Neural progenitor cell (in vitro differentiated cells): ENCODE measurements around the gene TRMT44. TPM values are rescaled to one million over a fixed set of nuclear protein-coding genes. Genes with fewer than 3 reads are reported as not detected.

Source experiments
- DNase-seq: peaks from one replicate; pipeline ENCODE4 v3.0.0-alpha.2; 2016; ENCODE audit warnings: low spot score
- H2AFZ ChIP-seq: fragments of 200-600 bp; sonication (generic); replicated peaks from 2 replicates; pipeline ENCODE4 v1.6.1; 2016; ENCODE audit warnings: antibody characterized with exemption
- H3F3A ChIP-seq: fragments of 200-600 bp; sonication (generic); 2 replicates; pipeline ENCODE4 v1.6.1; 2016; ENCODE audit warnings: antibody characterized with exemption, low read depth
- H3K27ac ChIP-seq: fragments of 200-600 bp; sonication (generic); 2 replicates; pipeline ENCODE4 v1.5.1; 2016; ENCODE audit warnings: mild to moderate bottlenecking
- H3K27me3 ChIP-seq: fragments of 200-600 bp; sonication (generic); 2 replicates; pipeline ENCODE4 v1.6.1; 2016; ENCODE audit warnings: mild to moderate bottlenecking, moderate library complexity
- H3K36me3 ChIP-seq: fragments of 200-600 bp; sonication (generic); 2 replicates; pipeline ENCODE4 v1.5.1; 2016
- H3K4me1 ChIP-seq: fragments of 200-600 bp; sonication (generic); 2 replicates; pipeline ENCODE4 v1.6.1; 2016; ENCODE audit warnings: mixed run types
- H3K4me2 ChIP-seq: fragments of 200-600 bp; sonication (generic); 2 replicates; pipeline ENCODE4 v1.6.1; 2016
- H3K4me3 ChIP-seq: fragments of 200-600 bp; sonication (generic); 2 replicates; pipeline ENCODE4 v1.5.1; 2016
- H3K79me2 ChIP-seq: fragments of 200-600 bp; sonication (generic); 2 replicates; pipeline ENCODE4 v1.6.1; 2016; ENCODE audit warnings: low read depth
- H3K9ac ChIP-seq: fragments of 200-600 bp; sonication (generic); 2 replicates; pipeline ENCODE4 v1.6.1; 2016
- H3K9me3 ChIP-seq: fragments of 200-600 bp; sonication (generic); 2 replicates; pipeline ENCODE4 v1.5.1; 2016; ENCODE audit warnings: low read depth
- H4K20me1 ChIP-seq: fragments of 200-600 bp; sonication (generic); 2 replicates; pipeline ENCODE4 v1.6.1; 2016; ENCODE audit warnings: low read depth
- H3K27ac Mint-ChIP-seq: 3 replicates; pipeline ENCODE4 v1.8.0; 2021; ENCODE audit warnings: mixed read lengths
- H3K27me3 Mint-ChIP-seq: 2 replicates; pipeline ENCODE4 v1.8.0; 2022; ENCODE audit warnings: low read depth, mild to moderate bottlenecking, inconsistent platforms, moderate library complexity, mixed read lengths; ENCODE audit not compliant: insufficient read depth
- H3K36me3 Mint-ChIP-seq: 3 replicates; pipeline ENCODE4 v1.8.0; 2021; ENCODE audit warnings: mixed read lengths
- H3K4me1 Mint-ChIP-seq: 3 replicates; pipeline ENCODE4 v1.8.0; 2021; ENCODE audit warnings: mixed read lengths
- H3K4me3 Mint-ChIP-seq: 3 replicates; pipeline ENCODE4 v1.8.0; 2021; ENCODE audit warnings: mild to moderate bottlenecking, moderate library complexity, mixed read lengths
- H3K9me3 Mint-ChIP-seq: 3 replicates; pipeline ENCODE4 v1.8.0; 2020; ENCODE audit warnings: mixed read lengths
- EZH2 ChIP-seq: fragments of 200-600 bp; sonication (generic); IDR thresholded peaks from 2 replicates; pipeline ENCODE4 v1.6.1; 2017; ENCODE audit warnings: antibody characterized with exemption, mild to moderate bottlenecking, moderate library complexity
- EZH2phosphoT487 ChIP-seq: fragments of 200-600 bp; sonication (generic); IDR thresholded peaks from 2 replicates; pipeline ENCODE4 v1.6.1; 2017; ENCODE audit warnings: antibody characterized with exemption
- total RNA-seq: library from RNA; depleted of rRNA; stranded (reverse); fragments of >200 nt; gene quantifications from 2 replicates; pipeline ENCODE4 v1.2.3, GENCODE V29; 2015; ENCODE audit warnings: low replicate concordance
- TF ChIP-seq, protein P1 (sequence below): fragments of 200-600 bp; sonication (generic); IDR thresholded peaks from 2 replicates; pipeline ENCODE4 v1.5.1; 2017; ENCODE audit warnings: antibody characterized with exemption, mild to moderate bottlenecking

TRMT44 gene
- total RNA-seq, 1 donor from 2014 or later, result 19.9 TPM

DNA sequence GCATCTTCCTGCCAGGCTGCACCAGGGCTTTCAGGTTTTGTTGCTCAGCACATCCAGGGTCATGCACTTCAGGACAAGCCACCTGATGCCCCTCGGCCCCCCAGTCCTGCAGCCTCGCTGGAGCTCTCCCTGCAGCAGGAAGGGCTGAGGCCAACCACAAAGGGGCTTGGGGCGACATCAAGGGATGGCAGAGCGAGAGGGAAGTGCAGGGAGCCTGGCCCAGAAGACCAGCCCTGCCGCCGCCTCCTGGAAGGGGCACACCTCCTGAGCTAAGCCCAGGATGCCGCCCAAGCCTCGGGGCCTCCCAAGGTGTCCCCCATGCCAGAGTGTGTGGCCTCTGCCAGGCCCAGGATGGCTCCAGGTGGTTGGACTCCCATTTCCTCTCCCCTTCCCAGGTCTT is 37.1 kb downstream of the TRMT44 start:
- no peak overlapping the region for H3K4me3 Mint-ChIP-seq
- TF ChIP-seq EZH2 (no peak), EZH2phosphoT487 (no peak)
- TF ChIP-seq, protein P1, sequence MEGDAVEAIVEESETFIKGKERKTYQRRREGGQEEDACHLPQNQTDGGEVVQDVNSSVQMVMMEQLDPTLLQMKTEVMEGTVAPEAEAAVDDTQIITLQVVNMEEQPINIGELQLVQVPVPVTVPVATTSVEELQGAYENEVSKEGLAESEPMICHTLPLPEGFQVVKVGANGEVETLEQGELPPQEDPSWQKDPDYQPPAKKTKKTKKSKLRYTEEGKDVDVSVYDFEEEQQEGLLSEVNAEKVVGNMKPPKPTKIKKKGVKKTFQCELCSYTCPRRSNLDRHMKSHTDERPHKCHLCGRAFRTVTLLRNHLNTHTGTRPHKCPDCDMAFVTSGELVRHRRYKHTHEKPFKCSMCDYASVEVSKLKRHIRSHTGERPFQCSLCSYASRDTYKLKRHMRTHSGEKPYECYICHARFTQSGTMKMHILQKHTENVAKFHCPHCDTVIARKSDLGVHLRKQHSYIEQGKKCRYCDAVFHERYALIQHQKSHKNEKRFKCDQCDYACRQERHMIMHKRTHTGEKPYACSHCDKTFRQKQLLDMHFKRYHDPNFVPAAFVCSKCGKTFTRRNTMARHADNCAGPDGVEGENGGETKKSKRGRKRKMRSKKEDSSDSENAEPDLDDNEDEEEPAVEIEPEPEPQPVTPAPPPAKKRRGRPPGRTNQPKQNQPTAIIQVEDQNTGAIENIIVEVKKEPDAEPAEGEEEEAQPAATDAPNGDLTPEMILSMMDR, result no peak

DNA sequence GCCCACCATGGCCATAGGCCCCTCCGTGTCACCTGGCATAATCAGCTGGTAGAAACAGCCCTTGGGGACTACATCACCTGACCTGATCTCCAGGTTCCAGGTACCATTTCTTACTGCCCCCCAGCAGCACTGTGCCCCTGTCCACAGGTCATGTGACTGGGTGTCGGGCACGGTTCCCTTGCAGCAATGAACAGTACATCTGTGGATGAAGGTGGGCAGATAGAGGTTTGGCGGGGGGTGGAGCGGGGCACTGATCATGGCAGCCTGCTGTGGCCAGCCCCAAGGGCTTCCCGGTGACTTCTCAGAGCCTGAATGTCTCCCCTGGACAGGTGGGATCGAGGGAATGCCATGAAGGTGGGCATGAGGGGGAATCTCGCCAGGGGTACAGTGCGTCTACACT is 37.8 kb downstream of the TRMT44 start:
- no peak overlapping the region for H2AFZ ChIP-seq
- H3K27ac Mint-ChIP-seq, result no peak overlapping the region

More for the DNA sequence above, 37.1 kb downstream of the TRMT44 start:
- no peak for DNase-seq
- Histone ChIP-seq H3F3A (no peaks in the 10 kb centered on the region), H3K9ac (no peak overlapping the region), H3K4me1 (peaks cover 8% of the 10 kb centered on the region), H3K27me3 (no peaks in the 10 kb centered on the region), H3K4me3 (no peak overlapping the region), H3K36me3 (no peaks in the 10 kb centered on the region), H3K4me2 (no peak overlapping the region), H3K27ac (no peak overlapping the region), H4K20me1 (no peaks in the 10 kb centered on the region), H3K9me3 (no peaks in the 10 kb centered on the region), H2AFZ (no peak overlapping the region), H3K79me2 (no peaks in the 10 kb centered on the region)
- H3K27me3 Mint-ChIP-seq, result peaks cover 5% of the 10 kb centered on the region
- peaks cover 24% of the 10 kb centered on the region for H3K4me1 Mint-ChIP-seq
- no peak overlapping the region for H3K27ac Mint-ChIP-seq
- H3K9me3 Mint-ChIP-seq, result no peaks in the 10 kb centered on the region
- peaks cover 7% of the 10 kb centered on the region for H3K36me3 Mint-ChIP-seq

DNA sequence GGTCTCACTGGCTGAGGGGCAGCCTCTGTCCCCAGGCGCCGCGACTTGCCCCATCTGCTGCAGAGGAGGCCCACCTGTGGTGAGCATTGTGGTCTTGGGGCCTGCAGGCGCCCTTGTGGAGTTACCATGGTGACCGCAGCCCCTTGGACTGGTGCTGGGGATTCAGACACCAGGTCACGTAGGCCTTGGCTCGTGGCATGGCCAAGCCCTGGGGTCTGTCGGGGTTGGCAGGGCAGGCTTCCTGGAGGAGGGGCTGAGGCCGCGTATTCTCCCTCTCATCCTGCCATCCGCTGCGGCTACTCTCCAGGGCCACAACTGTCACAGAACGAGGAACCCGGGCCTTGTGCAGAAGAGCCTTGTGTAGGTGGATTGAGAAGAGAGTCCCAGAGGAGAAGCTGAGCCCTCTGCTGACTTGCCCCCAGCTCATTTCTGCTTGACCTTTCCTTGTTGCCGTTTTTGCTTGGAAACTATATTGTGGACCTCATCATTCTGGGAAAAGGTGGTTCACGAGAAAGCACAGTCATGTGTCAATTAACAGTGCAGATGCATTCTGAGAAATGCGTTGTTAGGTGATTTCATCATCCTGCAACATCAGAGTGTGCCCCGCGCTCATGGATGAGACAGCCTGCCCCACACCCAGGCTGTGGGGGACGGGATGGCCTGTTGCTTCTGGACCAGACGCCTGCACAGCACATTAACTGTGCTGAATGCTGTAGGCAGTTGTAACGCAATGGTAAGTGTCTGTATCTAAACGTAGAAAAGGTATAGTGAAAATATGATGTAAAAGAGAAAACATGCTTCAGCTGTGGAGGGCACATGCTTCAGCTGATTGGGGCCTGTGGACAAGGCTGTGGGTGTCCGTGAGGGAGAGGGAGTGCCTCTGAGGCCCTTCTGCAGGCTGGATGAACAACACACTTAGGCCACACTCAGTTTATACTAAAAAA is 38.5 kb downstream of the TRMT44 start:
- H3K27ac Mint-ChIP-seq, result peak overlapping the region; percentile 66
- H3K36me3 Mint-ChIP-seq, result peaks cover 7% of the 10 kb centered on the region
- peak; percentile 42 for DNase-seq

More for the DNA sequence above, 37.8 kb downstream of the TRMT44 start:
- H3K36me3 Mint-ChIP-seq, result peaks cover 7% of the 10 kb centered on the region
- Histone ChIP-seq H3K4me2 (no peak overlapping the region), H3K9me3 (no peaks in the 10 kb centered on the region), H3K4me3 (no peak overlapping the region), H3F3A (no peaks in the 10 kb centered on the region), H3K27ac (no peak overlapping the region), H3K27me3 (no peaks in the 10 kb centered on the region), H3K79me2 (no peaks in the 10 kb centered on the region), H3K36me3 (no peaks in the 10 kb centered on the region), H4K20me1 (no peaks in the 10 kb centered on the region), H3K9ac (no peak overlapping the region), H3K4me1 (peaks cover 8% of the 10 kb centered on the region)
- H3K27me3 Mint-ChIP-seq, result peaks cover 4% of the 10 kb centered on the region
- no peaks in the 10 kb centered on the region for H3K9me3 Mint-ChIP-seq
- no peak overlapping the region for H3K4me3 Mint-ChIP-seq
- no peak for DNase-seq
- TF ChIP-seq EZH2 (no peak), EZH2phosphoT487 (no peak)
- TF ChIP-seq, protein P1, result no peak
- peaks cover 17% of the 10 kb centered on the region for H3K4me1 Mint-ChIP-seq

More for the DNA sequence above, 38.5 kb downstream of the TRMT44 start:
- Histone ChIP-seq H2AFZ (no peak overlapping the region), H3K4me2 (no peak overlapping the region), H3K4me1 (peaks cover 8% of the 10 kb centered on the region), H3K27me3 (no peaks in the 10 kb centered on the region), H3K9ac (no peak overlapping the region), H3K9me3 (no peaks in the 10 kb centered on the region), H4K20me1 (no peaks in the 10 kb centered on the region), H3K36me3 (no peaks in the 10 kb centered on the region), H3K4me3 (no peak overlapping the region), H3K79me2 (no peaks in the 10 kb centered on the region), H3F3A (no peaks in the 10 kb centered on the region), H3K27ac (no peak overlapping the region)
- TF ChIP-seq, protein P1, result no peak
- no peak for TF ChIP-seq EZH2phosphoT487
- TF ChIP-seq EZH2, result no peak
- no peaks in the 10 kb centered on the region for H3K9me3 Mint-ChIP-seq
- peaks cover 3% of the 10 kb centered on the region for H3K27me3 Mint-ChIP-seq
- H3K4me3 Mint-ChIP-seq, result no peak overlapping the region
- H3K4me1 Mint-ChIP-seq, result peaks cover 16% of the 10 kb centered on the region
